GM15510 (cell line): ENCODE results near the gene GNAQ.

Source experiments
- POLR2A ChIP-seq: IDR thresholded peaks from 3 replicates; pipeline ENCODE4 v1.6.1; 2011; ENCODE audit warnings: borderline replicate concordance; ENCODE audit not compliant: insufficient read length; ENCODE audit errors: extremely low read depth

GNAQ gene

DNA sequence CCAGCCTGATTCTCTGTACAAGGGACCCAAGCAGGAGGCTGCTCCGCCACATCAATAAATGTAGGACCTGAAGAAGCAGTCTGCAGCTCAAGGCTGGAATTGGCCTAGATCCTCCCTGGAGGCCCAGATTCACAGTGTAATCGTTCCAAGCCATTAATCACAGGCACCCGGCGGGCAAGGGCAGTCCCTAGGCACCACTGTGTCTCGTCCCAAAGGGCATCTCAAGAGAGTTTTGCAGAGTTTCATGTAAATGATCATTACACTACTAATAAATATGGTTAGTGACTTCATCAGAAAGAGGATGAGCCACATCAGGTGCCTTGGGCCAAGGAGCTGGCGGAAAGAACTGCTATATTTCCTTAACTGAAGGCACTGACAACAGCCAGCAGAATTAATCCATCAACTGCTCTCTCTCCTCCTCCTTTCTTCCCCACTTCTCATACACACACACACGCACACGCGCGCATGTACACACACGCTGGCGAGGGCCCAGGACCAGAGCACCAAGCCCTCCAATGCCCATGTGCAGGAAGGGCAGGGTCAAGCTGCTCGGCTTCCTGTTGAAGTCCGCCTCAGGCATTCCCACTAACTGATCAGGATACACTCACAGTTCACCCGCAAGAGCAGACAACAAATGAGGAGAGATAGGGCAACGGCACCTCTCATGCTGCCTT lies 33.9 kb downstream of the GNAQ start:
- TF ChIP-seq POLR2A, result no peak

DNA sequence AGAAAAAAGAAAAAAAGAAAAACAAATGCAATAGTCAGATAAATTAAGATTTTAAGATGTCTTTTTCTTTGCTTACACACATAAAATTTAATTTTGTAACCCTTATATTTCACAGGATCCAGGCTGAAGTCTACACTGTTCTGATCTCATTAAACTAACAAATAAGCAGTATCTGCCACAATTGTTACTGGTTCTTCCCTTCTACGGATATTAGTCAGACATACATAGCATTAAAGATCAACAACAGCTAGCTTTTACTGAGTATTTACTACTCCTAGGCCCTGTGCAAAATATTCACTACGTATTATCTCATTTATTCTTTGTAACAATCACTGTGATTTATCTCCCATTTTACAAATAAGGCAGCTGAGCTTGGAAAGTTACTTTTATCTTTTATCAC lies 34.9 kb downstream of the GNAQ start:
- no peak for TF ChIP-seq POLR2A

DNA sequence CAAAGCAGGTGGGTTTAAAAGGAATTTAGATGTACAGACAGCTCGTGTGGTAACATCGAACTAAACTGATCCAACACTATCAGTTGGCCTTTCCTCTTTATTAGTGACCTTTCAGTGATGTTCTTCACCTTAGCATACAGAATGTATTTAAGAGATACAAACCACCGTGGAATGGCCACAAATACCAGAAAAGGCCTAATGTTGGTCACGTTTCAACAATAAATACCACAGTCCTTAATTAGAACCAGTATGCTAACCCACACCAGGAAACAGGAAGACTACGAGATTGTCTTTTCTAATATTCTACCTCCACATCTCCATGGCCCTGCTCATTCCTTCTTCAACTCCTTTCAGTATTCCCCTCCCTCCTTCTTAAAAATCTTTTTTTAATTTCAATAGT lies 40.4 kb downstream of the GNAQ start:
- no peak for TF ChIP-seq POLR2A

DNA sequence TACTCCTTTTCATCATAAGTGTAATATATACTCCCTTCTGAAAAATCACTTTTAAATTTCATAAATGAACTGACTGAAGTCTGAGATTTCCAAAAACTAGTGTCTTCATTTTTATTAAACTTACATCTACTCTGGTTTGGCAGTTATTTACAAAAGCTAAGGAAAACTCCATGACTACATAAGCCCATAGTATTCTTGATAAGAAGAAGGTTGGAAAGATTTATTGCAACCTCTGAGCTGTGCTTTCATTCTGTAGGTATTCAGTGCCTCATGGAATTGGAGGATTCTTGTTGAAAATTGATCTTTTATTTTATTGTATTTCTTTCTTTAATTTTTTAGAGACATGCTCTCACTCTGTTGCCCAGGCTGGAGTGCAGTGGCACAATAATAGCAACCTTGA lies 41.7 kb downstream of the GNAQ start:
- no peak for TF ChIP-seq POLR2A

DNA sequence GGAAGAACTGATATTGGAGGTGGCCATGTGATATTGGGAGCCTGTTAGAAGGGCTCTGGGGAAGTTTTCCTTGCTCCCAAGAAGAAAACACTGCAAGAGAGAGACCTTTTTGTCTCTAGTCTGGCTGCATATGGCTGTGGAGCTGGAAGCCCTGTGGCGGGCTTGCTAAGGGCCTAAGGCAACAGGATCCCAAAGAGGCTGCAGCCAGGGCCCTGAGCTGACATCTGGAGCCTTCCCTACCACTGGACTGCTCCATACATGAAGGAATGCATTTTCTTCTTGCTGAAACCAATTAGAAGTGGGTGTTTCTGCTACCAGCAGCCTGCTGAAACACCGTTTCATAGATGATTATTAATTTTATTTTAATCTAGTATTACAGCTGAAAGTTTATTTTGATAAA lies 42.2 kb downstream of the GNAQ start:
- no peak for TF ChIP-seq POLR2A

DNA sequence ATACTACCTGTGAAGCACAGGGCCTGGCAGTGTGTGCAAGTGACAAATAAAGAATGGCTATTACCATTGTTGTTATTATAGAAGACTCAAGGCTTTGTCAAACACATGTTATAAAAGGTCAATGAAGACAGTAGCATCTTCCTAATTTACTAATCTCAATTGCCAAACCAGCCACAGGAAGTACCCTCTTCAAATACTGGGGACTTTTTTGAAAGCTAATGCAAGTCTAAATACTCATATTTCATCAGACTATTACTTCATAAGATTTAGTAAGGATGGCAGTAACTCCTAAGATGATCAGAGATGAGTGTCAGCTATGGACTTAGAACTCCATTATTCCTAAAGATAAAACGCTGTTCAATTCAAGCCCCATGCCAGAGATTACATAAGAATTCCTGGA lies 43.0 kb downstream of the GNAQ start:
- no peak for TF ChIP-seq POLR2A

DNA sequence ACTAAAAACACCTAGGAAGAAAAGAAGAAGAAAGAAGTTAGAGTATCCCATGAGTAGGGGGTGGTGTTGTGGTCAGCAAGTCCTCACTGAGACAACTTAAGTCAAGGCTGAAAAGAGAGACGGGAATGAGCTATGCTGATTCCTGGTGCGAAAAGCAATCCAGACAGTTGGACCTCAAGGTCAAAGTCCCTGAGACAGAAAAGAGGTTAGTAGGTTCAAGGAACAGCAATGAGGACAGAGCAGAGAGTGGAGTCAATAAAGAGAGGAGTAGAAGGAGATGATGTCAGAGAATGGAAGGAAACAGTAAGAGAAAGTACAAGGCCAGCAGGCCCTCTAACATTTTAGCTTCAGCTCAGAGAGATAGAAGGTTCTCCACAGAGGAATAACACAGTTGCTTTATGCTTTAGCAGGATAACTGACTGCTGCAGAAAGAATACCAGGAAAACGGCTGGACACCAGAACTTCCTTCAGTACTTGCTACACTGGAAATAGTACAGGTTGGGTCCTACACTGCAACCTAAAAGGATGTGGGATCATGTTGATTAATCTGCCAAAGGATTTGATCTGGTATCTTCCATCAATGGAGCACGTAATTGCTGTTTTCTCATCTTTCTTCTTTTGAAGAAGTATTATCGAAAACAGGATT lies 43.6 kb downstream of the GNAQ start:
- no peak for TF ChIP-seq POLR2A

DNA sequence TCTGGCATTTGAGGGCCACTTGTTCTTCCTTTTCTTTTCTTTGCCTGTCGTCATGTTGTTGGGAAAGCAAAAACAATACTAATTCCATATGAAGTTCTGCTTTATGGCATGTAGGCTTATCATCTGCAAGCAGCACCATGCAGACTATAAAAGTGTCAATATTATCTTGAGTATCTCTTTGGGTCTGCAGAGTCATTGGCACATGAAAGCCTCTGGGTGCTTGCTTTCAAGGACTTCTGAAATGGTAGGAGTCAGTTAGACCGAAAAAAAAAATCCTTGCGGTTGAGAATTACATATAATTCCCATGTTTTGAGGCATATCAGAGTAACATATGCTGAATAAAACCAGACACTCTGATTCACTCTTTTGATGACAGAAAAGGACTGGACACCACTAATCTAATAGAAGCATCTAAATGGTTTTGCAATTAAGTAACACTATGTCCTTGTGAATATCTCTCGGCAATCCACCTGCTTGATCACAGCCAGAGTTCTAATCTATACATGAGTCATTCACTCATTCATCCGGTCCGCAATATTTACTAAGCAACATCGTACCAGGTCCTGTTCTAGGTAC lies 44.4 kb downstream of the GNAQ start:
- no peak for TF ChIP-seq POLR2A

DNA sequence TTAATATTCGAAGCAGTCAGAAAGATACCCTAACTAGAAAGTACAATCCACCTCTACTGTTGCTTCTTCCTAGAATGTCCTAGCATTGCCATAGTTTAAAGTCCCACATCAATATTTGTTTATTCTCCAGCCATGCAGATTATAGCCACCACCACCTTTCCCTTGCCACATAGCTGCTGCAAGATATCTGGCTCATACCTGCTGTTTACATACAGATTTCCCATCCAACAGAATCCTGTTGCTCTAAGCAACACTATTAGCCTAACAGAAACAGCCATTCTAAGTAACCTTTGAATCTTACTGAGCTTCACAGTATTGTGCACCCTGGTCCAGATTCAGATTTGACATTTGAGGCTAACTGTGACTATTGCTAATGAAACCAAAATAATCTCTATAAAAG lies 45.6 kb downstream of the GNAQ start:
- TF ChIP-seq POLR2A, result no peak

DNA sequence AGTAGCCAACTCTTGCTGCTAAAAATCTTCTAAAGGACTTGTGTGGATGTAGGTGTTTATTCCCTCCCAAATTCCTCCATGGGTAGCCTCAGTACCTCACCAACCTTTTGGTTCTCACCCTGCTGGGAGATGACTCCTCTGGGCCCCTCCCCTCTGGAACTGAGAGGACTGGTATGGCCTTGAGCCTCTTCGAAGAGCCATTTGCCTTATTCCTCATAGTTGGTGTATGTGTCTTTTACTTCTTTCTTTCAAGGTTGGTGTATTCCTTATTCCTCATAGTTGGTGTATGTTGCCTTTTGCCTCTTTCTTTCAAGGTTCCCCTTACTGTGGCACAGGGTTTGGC lies 48.3 kb downstream of the GNAQ start:
- TF ChIP-seq POLR2A, result no peak

DNA sequence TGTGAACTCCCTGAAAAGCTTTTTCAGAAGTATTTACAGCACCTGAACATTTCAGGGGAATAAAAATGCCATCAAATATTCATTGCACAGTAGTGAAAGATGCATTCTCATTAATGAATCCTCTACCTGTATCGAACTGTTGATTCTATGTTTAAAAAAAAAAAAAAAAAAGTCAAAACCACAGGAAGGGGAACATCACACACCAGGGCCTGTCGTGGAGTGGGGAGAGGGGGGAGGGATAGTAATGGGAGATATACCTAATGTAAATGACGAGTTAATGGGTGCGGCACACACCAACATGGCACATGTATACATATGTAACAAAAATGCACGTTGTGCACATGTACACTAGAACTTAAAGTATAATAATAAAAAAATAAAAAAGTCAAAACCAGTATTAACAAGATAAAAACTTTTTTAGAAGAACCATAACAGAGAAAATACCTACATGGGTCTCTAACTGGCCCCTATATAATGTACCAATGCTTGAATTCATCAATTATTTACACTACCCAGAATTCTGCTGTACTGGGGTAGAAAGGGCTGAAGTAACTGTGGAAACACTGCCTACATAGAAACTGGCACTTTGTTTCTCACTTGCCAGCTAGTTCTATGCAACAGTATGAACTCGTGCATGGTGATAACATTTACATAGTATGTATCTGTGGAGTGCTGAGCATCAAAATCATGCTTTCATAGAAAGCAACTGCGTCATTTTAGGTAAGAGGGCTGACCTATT lies 48.9 kb downstream of the GNAQ start:
- no peak for TF ChIP-seq POLR2A

DNA sequence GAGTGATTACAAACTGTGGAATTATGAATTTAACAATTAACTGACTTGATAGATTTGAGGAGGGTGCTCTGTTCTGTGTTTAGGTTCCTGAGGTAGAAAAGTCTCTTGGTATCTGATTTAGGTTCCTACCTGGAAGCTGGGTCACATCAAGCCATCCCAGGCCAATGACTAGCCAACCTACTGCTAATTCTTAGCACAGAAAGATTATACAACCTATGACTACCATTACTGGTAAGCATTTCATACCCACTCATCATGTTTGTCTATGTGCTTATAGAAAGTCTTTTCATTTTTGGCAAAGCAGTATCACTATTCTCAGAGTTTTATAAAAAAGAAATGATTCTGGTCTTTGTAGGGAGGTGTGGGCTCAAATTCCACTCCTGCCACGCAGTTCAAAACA lies 49.7 kb downstream of the GNAQ start:
- TF ChIP-seq POLR2A, result no peak

DNA sequence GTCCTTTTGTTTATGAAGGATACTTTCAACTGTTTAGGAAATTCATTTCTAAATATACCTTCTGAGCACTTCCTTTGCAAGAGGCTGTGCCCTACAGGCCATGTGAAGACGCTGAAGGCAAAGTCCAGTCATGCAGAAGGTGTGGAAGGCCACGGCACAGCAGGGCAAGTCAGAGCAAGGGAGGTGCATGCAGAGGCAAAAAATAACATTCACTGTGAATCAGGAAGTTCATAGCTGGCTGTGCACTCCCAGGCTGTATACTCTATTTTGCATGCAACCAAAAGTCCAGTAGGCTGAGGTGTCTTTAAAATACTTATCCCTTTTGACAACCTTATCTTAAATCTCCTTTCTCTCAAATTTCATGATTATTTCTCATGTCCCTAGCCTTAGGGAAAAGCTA lies 50.3 kb downstream of the GNAQ start:
- TF ChIP-seq POLR2A, result no peak

DNA sequence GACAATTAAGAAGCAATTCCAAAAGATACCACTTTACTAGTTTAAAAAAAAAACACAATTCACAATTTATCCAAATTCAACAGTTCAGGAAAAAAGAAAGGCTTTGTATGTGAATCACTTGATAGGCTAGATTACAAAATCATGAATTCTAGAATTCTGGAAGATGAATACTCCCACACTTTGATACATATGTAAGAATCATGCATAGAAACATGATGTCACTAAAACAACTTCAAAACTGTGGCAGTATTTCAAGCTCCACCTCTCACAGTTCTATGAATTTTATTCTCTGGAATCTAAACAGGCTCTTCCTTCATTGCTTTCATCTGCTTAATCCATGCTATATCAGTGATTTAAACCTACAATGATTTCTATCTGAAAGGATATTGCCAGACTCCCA lies 51.0 kb downstream of the GNAQ start:
- TF ChIP-seq POLR2A, result no peak

DNA sequence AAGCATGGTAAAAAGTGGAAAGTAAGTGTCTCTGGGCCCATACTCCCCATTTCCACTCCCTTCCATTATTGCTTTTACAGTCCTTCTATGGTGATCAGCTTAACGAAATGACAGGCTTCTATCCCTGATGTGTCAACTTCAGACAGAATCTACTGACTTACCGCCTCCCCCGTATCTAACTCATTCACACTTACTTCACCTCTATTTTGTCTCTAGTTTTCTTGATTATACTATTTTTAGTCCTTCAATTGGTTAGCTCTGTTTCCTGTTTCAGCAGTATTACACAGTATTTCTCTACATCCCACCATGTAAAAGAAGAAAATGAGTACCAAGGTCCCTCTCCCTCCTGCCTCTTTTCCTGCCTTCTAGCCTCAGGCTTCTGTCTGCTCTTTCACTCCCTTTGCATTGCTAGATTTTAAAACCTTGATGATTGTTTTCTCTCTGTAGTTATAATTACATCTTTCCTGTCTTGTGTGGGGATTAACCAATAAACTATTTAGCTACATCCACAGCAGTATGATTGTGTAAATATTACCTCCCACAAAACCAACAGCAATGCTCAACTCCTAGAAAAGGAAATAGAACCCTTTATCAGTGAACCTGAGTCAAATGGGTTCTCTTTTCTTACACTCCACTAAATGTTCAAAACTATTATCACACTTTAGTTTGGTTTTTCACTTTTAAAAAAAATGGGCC lies 53.4 kb downstream of the GNAQ start:
- no peak for TF ChIP-seq POLR2A
